Mesothelial cell of epicardium (in vitro differentiated cells): ENCODE results near the gene STAT1. TPM values are rescaled to one million over a fixed set of nuclear protein-coding genes. Genes with fewer than 3 reads are reported as not detected.
A peak's percentile ranks its signal among the peaks of the same experiment; 100 is the strongest.

Source experiments
- DNase-seq, 2 experiments: peaks; one replicate each; pipeline ENCODE4 v3.0.0; 2021; ENCODE audit warnings: low spot score in 2 of 2; ENCODE audit not compliant: unreplicated experiment in 2 of 2
- H3K27ac Mint-ChIP-seq: 2 replicates; pipeline ENCODE4 v1.8.0; 2021; ENCODE audit warnings: mixed read lengths
- H3K27me3 Mint-ChIP-seq: 2 replicates; pipeline ENCODE4 v1.8.0; 2021; ENCODE audit warnings: low read depth, mixed read lengths
- H3K36me3 Mint-ChIP-seq: 2 replicates; pipeline ENCODE4 v1.8.0; 2021; ENCODE audit warnings: mixed read lengths
- H3K4me1 Mint-ChIP-seq: 2 replicates; pipeline ENCODE4 v1.8.0; 2021; ENCODE audit warnings: mixed read lengths
- H3K4me3 Mint-ChIP-seq: 2 replicates; pipeline ENCODE4 v1.8.0; 2021; ENCODE audit warnings: mild to moderate bottlenecking, moderate library complexity, mixed read lengths
- H3K9me3 Mint-ChIP-seq: 2 replicates; pipeline ENCODE4 v1.8.0; 2021; ENCODE audit warnings: mixed read lengths
- CTCF ChIP-seq: fragments of 200-600 bp; sonication (generic); IDR thresholded peaks from one replicate; pipeline ENCODE4 v1.5.0; 2021; ENCODE audit warnings: antibody characterized with exemption; ENCODE audit not compliant: unreplicated experiment
- total RNA-seq: library from RNA; stranded (reverse); gene quantifications from 3 replicates; pipeline ENCODE4 v1.2.1, GENCODE V29; 2021

STAT1 gene
- total RNA-seq, 1 donor from 2014 or later, result 106 TPM

GRCh38 chr2:190987938-190988337 is 26.0 kb downstream of the STAT1 start:
- Mint-ChIP-seq H3K4me1 (no peaks in the 10 kb centered on the region), H3K9me3 (no peaks in the 10 kb centered on the region), H3K4me3 (no peak overlapping the region), H3K36me3 (peaks cover 70% of the 10 kb centered on the region), H3K27me3 (no peaks in the 10 kb centered on the region), H3K27ac (no peak overlapping the region)
- DNase-seq, result no peak
- no peak for TF ChIP-seq CTCF

- TF ChIP-seq CTCF, result no peak
- Mint-ChIP-seq H3K4me1 (no peaks in the 10 kb centered on the region), H3K36me3 (peaks cover 74% of the 10 kb centered on the region), H3K27me3 (no peaks in the 10 kb centered on the region), H3K27ac (no peak overlapping the region), H3K9me3 (no peaks in the 10 kb centered on the region), H3K4me3 (no peak overlapping the region)
- DNase-seq, result no peak
These were observed 26.9 kb downstream of the STAT1 start for GRCh38 chr2:190987116-190987515.

GRCh38 chr2:190986221-190986953 is 27.6 kb downstream of the STAT1 start:
- no peaks in the 10 kb centered on the region for H3K9me3 Mint-ChIP-seq
- peaks cover 6% of the 10 kb centered on the region for H3K4me1 Mint-ChIP-seq
- no peak overlapping the region for H3K4me3 Mint-ChIP-seq
- peaks cover 75% of the 10 kb centered on the region for H3K36me3 Mint-ChIP-seq
- no peaks in the 10 kb centered on the region for H3K27me3 Mint-ChIP-seq
- no peak overlapping the region for H3K27ac Mint-ChIP-seq
- no peak for TF ChIP-seq CTCF
- no peak for DNase-seq

GRCh38 chr2:190984595-190984994 is 29.4 kb downstream of the STAT1 start:
- H3K27ac Mint-ChIP-seq, result no peak overlapping the region
- H3K9me3 Mint-ChIP-seq, result no peaks in the 10 kb centered on the region
- peaks cover 24% of the 10 kb centered on the region for H3K4me1 Mint-ChIP-seq
- H3K4me3 Mint-ChIP-seq, result no peak overlapping the region
- TF ChIP-seq CTCF, result no peak
- H3K36me3 Mint-ChIP-seq, result peaks cover 69% of the 10 kb centered on the region
- DNase-seq, result no peak
- no peaks in the 10 kb centered on the region for H3K27me3 Mint-ChIP-seq

GRCh38 chr2:190982262-190983034 is 31.5 kb downstream of the STAT1 start:
- Mint-ChIP-seq H3K4me1 (peaks cover 34% of the 10 kb centered on the region), H3K4me3 (no peak overlapping the region)

More at GRCh38 chr2:190982262-190983034, 31.5 kb downstream of the STAT1 start:
- Mint-ChIP-seq H3K27ac (peak overlapping the region; percentile 26), H3K27me3 (no peaks in the 10 kb centered on the region), H3K9me3 (no peaks in the 10 kb centered on the region), H3K36me3 (peaks cover 77% of the 10 kb centered on the region)
- DNase-seq, result no peak
- no peak for TF ChIP-seq CTCF
